ENCODE results near the gene MMP23B. TPM values are rescaled to one million over a fixed set of nuclear protein-coding genes. Genes with fewer than 3 reads are reported as not detected.
"Not testable (repeated sequence)": the region's sequence is repeated elsewhere in the genome, so short reads cannot be mapped to it uniquely, and the experiment has no call there.

MMP23B gene
- polyA plus RNA-seq, 2 of the 4 experiments (the other 2 are of a cell fraction) = 1.0 TPM; not detected in 1

DNA sequence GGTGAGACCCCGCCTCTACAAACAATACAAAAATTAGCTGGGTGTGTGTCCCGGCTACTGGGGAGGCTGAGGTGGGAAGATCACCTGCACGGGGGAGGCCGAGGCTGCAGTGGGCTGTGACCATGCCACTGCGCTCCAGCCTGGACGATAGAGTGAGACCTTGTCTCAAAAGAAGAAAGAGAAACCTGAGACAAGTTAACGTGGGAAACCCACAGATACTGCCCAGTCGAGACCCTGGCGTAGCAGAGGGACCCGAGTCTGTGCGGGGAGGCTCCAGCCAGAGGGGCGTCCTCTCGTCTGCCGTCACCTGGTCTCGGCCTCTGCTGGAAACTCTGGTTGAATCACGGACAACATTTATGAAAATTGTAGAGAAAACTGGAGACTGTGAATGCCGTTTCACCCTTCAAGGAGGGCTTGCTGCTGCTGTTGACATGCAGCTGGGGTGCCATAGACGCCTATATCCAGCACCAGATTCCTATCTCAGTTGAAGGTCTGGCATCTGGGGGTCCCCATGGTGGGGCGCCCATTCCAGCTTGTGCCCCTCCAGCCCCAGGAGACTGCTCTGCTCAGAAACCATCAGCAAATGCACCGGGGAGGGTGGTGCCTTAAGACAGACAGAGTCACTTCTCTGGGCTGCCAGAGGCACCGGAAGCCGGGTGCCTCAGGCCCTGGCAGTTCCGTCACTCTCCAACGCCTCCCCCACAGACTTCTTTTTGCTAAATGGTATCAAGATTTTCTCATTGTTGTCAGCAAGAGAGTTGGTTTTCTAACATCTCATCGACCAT is 40.4 kb downstream of the MMP23B start:
- no peaks in the 10 kb centered on the region for H3K4me1 ChIP-seq
- FAIRE-seq (no peak), ATAC-seq (no peak), DNase-seq (ENCODE audit: low read depth in 1 of 2, low spot score in 1 of 2) (no peak)
- no peak overlapping the region for H3K4me3 ChIP-seq
- no peak overlapping the region for H3K27ac ChIP-seq
- POLR2A ChIA-PET = no interaction called here
- no peaks in the 10 kb centered on the region for H3K9me3 ChIP-seq
- CTCF ChIA-PET = no interaction called here
- WGBS (ENCODE audit: missing lambda C conversion rate) = 86% methylated on average over 24 of the region's 25 CpGs
- TF ChIP-seq HDAC2 (IDR thresholded peaks at IDR 0.05) (no peak), CEBPB (IDR thresholded peaks at IDR 0.05) (no peak), HOXB13 (CRISPR knock-in tag; IDR thresholded peaks at IDR 0.05; ENCODE audit: low read depth) (no peak), BHLHE40 (IDR thresholded peaks at IDR 0.05; ENCODE audit: low read depth, low read length) (no peak), TP53 (CRISPR knock-in tag; IDR thresholded peaks at IDR 0.05) (no peak), CHD4 (IDR thresholded peaks at IDR 0.05; ENCODE audit: borderline replicate concordance) (no peak), SMC3 (IDR thresholded peaks at IDR 0.05) (no peak), KDM5A (IDR thresholded peaks at IDR 0.05) (no peak), NR3C1 (IDR thresholded peaks at IDR 0.05) (no peak), ZNF302 (CRISPR knock-in tag; IDR thresholded peaks at IDR 0.05) (no peak), CHD2 (IDR thresholded peaks at IDR 0.05; ENCODE audit: low read length, partially characterized antibody) (no peak), JUNB (IDR thresholded peaks at IDR 0.05) (no peak), EP300 (IDR thresholded peaks at IDR 0.05) (no peak), RNF2 (IDR thresholded peaks at IDR 0.05; ENCODE audit: borderline replicate concordance, low read depth) (no peak), PHF8 (IDR thresholded peaks at IDR 0.05; ENCODE audit: borderline replicate concordance, low read depth) (no peak), MAFK (IDR thresholded peaks at IDR 0.05; ENCODE audit: partially characterized antibody) (no peak), TFCP2L1 (CRISPR knock-in tag; IDR thresholded peaks at IDR 0.05) (no peak), RAD21 (conservative IDR thresholded peaks at IDR 0.05 in 1 of 2, IDR thresholded peaks at IDR 0.05 in 1 of 2) (no peak)
- no peak overlapping the region for H3K4me2 ChIP-seq

DNA sequence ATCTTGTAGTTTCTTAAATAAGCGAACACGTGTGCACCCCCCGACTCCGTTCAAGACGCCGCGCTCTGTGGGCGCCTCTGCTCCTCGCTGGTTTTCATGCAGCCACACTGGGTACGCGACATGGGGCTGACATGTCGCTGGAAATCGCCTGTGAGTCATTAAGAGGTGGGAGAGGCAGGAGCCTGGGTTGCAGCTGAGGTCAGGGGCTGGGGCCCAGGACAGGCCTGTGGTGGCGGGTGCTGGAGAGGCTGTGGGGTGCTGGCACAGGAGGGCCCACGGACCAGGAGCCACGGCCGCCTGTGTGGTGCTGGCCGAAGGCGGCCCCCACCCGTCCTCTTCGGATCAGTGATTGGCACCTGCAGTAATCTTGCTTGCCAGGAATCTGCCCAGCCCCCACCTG is 42.8 kb downstream of the MMP23B start:
- H3K9me3 ChIP-seq; DNase-seq (ENCODE audit: low read depth in 1 of 2, low spot score in 1 of 2); CTCF ChIA-PET; FAIRE-seq; POLR2A ChIA-PET; ATAC-seq; H3K4me3 ChIP-seq; H3K4me2 ChIP-seq; H3K4me1 ChIP-seq; H3K27ac ChIP-seq: not testable (repeated sequence)
- WGBS (ENCODE audit: missing lambda C conversion rate) = 84% methylated on average over 8 of the region's 21 CpGs

DNA sequence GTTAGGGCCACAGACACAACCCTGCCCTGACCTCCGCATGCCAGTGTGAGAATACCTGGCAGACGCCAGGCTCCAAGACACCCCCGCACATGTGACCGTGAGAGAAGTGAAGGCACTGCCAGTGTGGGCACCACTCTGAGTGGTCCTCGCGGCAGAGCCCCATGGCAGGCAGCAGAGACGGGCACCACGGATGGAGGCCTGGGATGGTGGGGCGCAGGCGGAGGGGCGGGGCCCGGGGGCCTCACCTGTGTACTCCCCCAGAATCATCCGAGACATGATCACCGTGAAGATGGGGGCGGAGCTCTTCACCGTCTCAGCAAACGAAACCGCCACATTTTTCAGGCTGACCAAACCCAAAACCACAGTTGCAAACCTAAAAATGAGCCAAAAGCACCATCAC is 43.2 kb downstream of the MMP23B start:
- FAIRE-seq; POLR2A ChIA-PET; DNase-seq (ENCODE audit: low read depth in 1 of 2, low spot score in 1 of 2); ATAC-seq; H3K27ac ChIP-seq; H3K4me1 ChIP-seq; H3K4me3 ChIP-seq; CTCF ChIA-PET; H3K4me2 ChIP-seq; H3K9me3 ChIP-seq: not testable (repeated sequence)
- 95% methylated on average over 7 of the region's 18 CpGs for WGBS (ENCODE audit: missing lambda C conversion rate)

DNA sequence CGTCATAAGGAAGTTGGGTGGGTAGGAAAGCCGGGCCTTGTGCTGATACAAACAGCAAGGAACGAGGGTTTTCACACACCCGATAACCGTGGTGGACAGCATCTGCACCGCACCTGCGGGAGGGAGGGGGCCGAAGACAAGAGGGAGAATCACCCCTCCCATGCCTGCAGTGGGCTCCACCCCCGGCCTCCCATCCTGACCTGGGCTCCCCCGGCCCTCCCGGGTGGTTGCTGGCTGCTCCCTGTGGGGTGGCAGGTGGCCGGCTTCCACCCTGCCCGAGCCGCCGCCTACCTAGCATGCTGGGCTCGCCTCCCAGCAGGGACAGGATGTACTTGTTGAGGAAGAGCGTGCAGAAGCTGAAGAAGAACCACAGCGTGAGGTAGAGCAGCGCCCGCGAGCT is 44.1 kb downstream of the MMP23B start:
- FAIRE-seq; H3K4me1 ChIP-seq; H3K27ac ChIP-seq; CTCF ChIA-PET; H3K4me2 ChIP-seq; H3K4me3 ChIP-seq; DNase-seq (ENCODE audit: low read depth in 1 of 2, low spot score in 1 of 2); H3K9me3 ChIP-seq; ATAC-seq; POLR2A ChIA-PET: not testable (repeated sequence)
- WGBS (ENCODE audit: missing lambda C conversion rate) = 90% methylated on average over 2 of the region's 21 CpGs
